GM19351 (cell line): Measurements from ENCODE around the gene KCNJ16.

Experiments
- ATAC-seq: cut with Tn5 transposase; IDR thresholded peaks from one replicate; pipeline ENCODE4 v1.9.1; 2021; ENCODE audit warnings: mild to moderate bottlenecking, moderate library complexity; ENCODE audit not compliant: unreplicated experiment

Gene KCNJ16

DNA sequence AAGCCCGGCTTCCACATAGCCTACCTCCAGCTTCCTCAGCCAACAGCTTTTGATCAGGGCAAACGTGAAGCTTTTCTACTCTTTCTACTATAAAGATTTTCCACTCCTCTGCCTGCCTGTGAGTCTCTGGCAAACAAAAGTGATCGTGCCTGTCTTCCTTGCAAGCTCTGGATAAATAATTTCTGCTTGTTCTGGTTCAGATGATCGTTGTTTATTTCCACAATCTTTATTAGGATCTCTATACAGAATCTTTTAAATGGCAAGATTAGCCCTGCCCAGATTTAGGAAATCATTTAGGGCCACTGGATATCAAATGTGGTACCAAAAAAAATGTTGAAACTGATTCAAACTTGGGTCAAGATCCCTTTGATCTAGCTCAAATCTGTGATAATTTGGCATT is 20.4 kb downstream of the KCNJ16 start:
- ATAC-seq, result no peak

DNA sequence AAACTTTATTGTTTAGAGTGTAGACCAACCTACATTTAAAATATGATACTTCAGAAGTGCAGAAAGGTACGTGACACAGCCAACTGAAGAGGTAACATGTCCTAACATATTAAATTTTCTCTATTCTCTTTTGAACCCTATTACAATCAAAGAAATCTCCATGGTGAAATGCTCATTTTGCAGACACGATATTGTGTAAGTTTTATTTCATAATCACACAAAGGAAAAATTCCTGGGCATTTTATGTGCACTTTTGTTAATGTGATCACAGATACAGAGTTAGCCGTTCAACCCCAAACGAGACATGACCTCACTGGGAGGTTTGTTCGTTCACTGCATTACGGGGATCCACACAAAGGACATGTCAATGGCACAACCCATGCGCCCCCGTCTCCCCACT is 21.8 kb downstream of the KCNJ16 start:
- ATAC-seq, result no peak

DNA sequence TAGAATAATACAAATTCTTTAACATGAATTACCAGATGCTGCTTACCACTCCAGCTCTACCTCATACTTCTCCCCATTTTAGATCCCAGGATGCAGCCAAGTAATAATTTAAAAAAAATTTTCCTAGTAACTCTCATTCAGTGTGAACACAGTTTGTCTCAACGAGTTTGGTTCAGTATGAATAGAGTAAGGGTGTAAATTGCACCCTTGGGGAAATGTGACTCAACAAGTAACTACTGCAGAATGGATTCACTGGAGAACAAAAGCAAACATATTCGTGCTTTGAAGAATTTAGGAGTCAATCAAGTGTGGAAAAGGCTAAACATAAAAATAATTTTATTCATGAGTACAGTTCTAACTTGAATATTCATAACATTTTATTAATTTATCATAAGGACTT is 23.0 kb downstream of the KCNJ16 start:
- ATAC-seq, result no peak

DNA sequence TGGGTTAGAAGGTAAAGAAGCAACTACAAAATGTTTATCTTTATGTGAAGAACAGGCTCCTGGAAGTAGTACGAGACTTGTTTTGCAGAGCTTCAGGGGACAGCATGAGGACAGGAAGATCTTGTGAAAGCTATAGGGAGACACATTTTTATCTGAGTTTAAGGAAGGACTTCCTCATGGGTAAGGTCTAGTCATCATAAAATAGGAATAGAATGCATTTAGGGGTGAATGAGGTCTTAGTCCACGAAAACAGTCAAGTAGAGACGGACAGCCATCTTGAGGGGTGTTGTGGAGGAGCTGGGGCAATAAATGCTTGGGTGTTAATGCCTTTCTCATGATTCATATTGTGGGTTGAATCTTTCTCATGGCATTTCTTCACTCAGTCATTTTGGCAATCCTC is 24.3 kb downstream of the KCNJ16 start:
- ATAC-seq, result no peak

DNA sequence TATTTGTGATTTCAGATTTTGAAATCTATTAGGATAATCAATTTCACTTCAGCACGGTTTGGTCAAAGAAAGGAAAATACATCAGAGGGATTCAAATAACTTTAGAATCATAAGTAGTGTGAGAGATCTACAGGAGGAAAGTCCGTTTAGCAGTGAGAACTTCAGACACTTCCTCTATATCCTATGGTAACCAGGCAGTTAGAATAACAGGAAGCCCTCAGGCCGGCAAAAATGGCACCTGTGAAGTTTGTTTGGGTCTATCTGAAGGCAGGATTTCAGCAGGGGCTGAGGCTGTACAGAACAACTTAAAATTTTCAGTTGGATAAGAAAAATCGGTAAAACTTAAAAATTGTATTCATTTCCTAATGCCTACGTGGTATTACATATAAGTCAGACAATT is 24.9 kb downstream of the KCNJ16 start:
- ATAC-seq, result no peak

DNA sequence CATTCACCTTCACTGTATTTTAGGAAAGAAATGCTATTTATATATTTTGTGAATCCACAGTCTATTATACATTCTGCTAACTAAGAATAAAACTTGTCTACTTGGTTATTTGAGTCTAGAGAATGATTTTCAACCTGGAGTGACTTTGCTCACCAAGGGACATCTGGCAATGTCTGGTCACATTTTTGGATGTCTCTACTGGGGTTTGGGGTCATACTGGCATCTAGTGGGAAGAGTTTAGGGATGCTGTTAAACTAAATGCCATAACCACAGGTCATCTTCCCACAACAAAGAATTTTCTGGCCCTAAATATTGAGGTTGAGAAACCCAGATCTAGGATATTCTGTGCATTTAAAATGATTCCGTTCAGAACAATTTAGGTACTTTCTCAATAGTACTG is 26.0 kb downstream of the KCNJ16 start:
- no peak for ATAC-seq

DNA sequence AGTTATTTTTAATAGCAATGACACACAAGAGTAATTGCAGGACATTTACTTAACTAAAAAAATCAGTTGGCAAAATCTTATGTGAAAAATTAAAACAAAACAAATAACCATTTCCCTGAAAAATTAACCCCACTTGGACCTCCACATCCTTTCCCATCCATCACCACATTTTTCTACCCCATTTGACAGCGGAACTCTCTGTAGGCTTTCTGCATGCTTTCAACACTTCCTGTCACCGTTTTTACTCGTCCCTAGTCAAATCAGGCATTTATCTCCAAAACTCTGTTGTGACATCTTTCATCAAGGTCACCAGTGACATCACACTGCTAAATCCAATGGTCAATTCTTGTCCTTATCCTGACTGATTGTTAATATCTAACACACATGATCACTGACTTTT is 27.5 kb downstream of the KCNJ16 start:
- ATAC-seq, result no peak

DNA sequence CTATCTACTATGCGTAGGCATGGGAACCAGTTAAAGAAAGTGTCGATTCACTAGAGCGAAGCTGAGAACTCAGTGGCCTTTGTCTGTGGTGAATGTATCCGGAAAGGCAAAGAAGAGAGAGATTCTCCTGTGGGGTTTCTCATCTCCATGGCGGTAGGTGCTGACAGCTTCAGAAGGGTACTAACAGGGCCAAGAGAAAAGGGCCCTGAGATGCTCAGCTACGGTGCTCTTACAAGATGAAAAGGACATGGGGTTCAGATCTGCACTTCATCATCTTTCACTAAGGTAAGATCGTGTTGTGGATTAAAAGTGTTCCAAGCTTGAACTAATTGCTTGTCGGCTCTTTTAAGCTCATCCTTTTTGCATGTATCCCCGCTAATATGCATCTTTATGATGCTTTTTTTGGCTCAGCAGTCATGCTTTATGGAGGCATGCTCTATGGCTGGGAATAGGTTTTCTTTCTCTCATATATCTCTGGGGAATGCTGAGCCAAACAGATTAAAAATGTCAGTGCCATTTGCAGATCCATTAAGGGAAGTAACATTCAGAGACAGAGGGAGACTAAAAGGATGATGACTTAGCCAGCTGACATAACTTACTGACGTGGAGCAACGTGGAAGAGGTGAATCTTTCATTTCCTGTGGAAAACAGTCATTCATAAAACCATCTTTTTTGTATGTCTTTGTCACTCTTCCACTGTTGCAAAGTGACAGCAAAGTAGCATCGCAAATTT is 29.9 kb downstream of the KCNJ16 start:
- no peak for ATAC-seq

DNA sequence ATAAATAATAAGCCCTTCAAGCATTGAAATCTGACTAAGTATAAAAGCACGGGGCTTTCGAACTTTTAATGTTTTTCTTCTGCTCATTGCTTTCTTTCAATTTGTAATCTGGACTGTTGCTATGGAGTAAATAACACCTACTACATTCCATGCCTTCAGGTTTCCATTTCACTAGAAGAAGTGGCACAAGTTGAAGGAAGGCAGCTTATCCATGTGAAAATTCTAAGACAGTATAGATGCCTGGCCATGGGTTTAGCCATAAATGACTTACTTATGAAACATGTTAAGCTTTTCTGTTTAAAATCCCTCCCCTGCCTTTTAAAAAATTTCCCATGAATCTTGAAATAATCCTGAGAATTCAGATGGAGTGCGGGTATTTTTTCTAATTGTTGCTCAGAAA is 30.6 kb downstream of the KCNJ16 start:
- no peak for ATAC-seq

DNA sequence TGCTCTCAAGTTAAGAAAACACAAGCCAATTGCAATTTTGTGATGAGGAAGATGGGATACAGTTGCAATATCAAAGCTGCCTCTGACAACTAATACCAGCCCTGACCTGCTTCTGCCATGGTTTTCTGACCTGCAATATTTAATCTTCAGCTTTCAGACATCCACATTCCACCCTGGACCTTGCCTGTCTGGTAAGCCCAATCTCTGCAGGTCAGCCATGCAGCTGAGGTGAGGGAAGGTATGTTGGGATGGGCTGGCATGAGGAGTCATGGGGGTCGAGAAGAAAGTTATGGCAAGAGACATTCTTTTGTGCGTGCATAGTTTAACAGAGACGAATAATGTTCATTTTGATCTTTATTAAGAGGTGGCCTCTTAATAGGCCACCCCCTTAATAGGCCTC is 31.5 kb downstream of the KCNJ16 start:
- no peak for ATAC-seq

DNA sequence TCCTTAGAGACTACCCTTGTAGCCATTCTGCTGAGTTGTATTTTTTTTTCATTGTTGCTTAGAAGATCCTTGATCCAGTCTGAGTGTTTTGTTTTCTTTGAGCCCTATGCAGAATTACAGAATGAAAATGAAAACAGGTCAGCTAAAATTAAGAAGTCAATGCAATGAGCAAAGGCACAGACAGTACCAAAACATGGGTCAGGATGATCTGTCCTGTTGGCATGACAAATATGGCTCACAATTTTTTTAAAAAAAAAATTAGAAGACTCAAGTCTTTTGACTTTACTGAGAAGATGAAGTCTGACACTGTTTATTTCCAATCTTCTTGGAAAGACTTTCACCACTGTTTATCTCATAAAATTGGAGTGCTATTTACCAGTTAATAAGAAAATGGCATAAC is 32.4 kb downstream of the KCNJ16 start:
- ATAC-seq, result no peak

DNA sequence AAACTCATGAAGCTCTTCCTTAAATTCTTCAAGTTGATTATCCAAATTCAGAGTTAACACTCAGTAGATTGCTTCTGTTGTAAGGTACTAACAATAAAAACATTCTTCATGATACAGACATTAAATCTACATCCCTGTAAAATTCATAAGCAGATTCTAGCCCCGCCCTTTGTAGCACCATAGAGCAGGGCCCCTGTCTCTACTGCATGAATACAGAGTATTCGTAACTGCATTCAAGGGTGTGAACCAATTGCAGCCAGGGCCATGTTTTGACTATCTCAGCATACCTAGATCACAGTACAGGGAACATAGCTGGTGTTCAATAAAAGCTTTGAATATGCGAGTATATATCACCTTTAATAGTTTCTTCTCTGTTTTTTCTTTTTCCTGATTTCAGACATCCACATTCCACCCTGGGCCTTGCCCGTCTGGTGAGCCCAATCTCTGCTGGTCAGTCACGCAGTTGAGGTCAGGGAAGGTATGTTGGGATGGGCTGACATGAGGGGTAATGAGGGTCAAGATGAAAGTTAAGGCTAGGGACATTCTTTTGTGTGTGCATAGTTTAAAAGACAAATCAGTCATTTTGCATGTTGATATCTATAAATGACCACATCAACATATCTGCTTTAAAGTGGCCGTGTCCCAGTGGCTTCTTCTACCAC is 33.0 kb downstream of the KCNJ16 start:
- ATAC-seq, result no peak

DNA sequence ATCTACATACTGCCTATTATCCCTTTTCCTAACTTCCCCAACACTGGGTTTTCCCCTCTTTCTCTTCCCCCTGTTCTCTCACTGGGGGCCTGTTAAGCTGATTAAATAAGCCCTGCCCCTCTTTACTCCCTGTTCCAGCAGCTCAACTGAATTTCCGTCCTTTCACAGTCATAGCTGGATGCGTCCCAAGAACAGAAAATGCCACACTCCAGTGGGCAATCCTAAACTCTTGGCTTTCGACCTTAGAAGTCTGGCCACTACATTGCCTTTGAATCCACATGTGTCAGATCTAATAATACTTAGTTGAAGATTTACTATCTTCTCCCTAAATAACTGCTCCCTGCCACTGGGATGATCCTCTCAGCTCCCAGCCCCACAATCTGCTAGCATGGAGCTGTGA is 34.5 kb downstream of the KCNJ16 start:
- no peak for ATAC-seq

DNA sequence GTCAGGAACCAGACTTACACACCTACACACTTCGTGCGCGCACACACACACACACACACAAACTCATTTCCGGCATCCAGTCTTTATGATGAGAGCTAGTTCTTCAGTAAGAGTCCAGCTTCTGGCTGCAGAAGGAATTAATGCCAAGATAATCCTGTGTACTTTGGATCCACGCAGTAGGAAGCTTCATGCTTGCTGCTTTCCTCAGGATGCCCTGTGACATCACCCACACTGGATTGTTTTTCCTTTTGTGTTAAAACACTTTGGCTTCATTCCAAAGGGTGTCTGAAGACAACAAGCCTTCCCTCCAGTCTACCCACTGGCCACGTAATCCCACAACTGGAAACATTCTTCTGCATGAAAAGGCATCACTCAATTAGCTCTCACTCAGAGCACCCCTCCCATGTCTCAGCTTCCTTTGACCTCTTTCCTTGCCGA is 35.4 kb downstream of the KCNJ16 start:
- no peak for ATAC-seq

DNA sequence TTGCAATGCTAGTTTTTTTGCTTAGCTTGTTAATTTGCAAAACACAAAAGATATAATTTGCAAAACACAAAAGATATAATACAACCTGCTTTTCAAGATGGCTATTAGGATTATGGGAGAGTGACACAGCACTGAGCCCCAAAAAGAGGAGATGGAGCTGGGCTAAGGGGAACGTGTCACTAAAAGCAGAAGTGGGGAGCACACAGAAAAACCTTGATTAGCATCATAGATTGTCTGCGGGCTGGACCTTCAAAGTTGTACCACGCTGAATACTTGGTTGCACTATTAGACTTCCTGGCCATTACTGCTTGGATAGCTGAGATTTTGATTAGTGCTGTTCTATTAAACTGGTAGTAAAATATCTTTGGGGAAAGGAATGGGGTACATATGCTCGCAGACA is 36.2 kb downstream of the KCNJ16 start:
- no peak for ATAC-seq

DNA sequence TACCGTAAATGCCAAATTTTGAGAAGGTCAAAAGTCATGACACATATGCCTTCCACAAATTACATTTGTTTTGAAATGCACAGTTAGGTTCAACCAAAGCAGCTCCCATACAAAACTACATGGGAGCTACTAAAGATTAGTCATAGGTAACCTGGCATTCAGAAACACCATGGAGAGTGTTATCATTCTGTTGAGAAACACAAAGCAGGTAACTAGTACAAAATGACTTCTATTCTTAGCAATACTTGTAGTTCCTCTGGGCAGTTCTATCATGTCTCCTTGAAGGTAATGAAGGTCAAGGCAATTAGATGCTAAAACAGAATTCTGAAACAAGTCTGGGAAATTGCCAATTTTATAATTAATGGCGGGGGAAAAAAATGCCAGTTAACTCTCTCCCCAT is 39.4 kb downstream of the KCNJ16 start:
- no peak for ATAC-seq

DNA sequence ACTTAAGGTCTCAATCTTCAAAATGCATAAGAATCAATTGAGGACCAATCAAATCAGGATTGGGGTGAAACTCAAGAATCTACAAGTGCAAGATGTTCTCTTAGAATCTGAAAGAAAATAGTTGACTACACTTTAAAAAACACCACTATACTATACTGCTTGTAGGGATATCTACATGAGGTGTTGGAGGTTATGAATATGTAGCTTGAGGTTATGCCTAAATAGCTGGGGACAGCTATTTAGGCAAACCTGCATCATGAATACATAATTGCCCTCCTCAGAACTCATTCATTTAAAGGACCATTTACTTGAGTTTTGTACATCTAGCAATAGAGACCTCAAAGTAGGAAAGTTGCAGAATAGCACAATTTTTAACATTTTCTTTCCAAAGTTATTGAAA is 40.1 kb downstream of the KCNJ16 start:
- ATAC-seq, result no peak

DNA sequence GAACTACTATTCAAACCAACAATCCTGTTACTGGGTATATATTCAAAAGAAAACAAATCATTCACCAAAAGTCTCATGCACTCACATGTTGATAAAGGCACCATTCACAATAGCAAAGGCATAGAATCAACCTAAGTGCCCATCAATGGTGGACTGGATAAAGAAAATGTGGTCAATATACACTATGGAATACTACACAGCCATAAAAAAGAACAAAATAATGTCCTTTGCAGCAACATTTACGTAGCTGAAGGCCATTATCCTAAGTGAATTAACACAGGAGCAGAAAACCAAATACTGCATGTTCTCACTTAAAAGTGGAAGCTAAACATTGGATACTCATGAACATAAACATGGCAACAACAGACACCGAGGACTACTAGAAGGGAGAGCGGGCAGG is 41.9 kb downstream of the KCNJ16 start:
- ATAC-seq, result no peak

DNA sequence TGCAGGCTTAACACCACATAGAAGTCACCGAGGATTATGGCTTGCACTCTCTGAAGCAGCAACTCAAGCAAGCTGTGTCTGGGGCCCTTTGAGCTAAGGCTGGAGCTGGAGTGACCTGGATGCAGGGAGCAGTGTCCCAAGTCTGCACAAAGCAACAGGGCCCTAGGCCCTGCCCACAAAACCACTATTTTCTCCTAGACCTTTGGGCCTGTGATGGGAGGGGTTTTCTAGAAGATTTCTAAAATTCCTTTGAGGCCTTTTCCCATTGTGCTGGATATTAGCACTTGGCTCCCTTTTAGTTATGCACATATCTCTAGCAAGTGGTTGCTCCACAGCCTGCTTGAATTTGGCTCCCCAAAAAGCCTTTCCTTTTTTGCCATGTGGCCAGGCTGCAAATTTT is 44.5 kb downstream of the KCNJ16 start:
- ATAC-seq, result no peak

DNA sequence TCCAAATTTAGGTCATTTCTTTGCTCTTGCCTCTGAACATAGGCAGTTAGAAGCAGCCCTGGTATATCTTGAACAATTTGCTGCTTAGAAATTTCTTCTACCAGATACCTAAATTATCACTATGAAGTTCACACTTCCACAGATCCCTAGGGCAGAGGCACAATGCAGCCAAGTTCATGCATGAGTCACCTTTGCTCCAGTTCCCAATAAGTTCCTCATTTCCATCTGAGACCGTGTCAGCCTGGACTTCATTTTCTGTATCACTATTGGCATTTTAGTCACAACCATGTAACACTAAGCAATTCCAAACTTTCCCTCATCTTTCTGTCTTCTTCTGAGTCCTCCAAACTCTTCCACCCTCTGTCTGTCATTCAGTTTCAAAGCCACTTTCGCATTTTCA is 45.0 kb downstream of the KCNJ16 start:
- no peak for ATAC-seq

DNA sequence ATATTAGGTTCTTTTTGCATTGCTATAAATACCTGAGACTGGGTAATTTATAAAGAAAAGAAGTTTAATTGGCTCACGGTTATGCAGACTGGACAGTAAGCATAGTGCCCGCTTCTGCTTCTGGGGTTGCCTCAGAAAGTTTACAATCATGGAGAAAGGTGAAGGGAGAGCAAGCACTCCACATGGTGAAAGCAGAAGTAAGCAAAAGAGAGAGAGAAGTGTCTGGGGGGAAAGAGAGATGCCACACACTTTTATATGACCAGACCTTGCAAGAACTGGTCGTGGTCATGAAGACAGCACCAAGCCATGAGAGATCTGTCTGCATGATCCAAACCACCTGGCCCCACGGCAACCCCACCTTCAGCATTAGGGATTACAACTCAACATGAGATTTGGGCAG is 45.4 kb downstream of the KCNJ16 start:
- ATAC-seq, result peak; percentile 69

DNA sequence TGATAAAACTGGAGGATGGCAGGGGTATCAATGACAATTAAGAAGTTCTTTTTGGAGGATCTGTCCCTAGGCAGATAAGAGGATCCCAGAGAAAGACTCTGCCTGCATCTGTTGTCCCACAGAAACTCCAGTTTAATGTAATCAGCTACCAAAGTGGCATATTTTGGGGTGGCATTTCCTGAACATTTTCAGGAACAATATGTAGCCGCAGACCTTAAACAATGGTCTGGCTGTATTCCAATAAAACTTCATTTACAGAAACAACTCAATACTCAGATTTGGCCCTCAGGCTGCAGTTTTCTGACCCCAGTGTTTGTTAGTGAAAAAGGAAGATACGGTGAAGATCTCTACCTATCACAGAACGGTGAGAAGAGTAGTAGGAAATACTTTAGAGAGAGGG is 46.1 kb downstream of the KCNJ16 start:
- no peak for ATAC-seq

DNA sequence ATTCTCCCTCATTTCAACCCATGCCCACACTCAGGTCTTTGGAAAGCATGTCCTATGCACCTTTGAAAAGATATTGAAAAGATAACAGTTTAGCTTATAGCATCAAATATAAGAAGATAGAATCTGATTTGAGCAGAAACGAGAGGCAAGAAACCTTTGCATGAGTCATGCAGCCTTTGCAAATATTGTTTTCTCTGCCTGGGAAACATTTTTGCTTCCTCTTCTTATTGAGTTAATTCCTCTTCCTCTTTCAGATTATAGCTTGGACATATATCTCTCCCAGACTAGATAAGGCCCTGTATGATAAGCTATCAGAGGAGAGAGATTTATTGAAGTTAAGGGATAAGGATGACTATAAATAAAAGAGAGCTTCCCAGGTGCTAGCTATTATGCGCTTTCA is 48.2 kb downstream of the KCNJ16 start:
- ATAC-seq, result no peak
